Measurements from ENCODE around the gene CFAP119. TPM values are rescaled to one million over a fixed set of nuclear protein-coding genes. Genes with fewer than 3 reads are reported as not detected.

The CFAP119 gene
- total and polyA plus RNA-seq, 9 of the 15 experiments (the other 6 are each of a cell fraction or from before 2014, with no cell fraction given): 5.5 to 33.7 (median 9.6) TPM

GRCh38 chr16:30775392-30776188 is 13.7 kb upstream of the CFAP119 start (continued):
- TF ChIP-seq SRSF9 (IDR thresholded peaks at IDR 0.05; ENCODE audit: borderline replicate concordance, low read depth, low read length) (no peak), CHD7 (IDR thresholded peaks at IDR 0.05; ENCODE audit: low read depth, low read length) (no peak), ZBTB5 (IDR thresholded peaks at IDR 0.05) (peak; percentile 10; the same call in 1 of the 2 replicates), MITF (IDR thresholded peaks at IDR 0.05) (peak; percentile 32; the same call in 1 of the 2 replicates), KAT2B (IDR thresholded peaks at IDR 0.05; ENCODE audit: low read depth, low read length) (peak; percentile 59), SIX5 (IDR thresholded peaks at IDR 0.05; ENCODE audit: borderline replicate concordance in 1 of 2, insufficient read depth in 1 of 2, low read depth in 1 of 2, low read length in 2 of 2) (peak; percentile 86 to 91), ETV6 (IDR thresholded peaks at IDR 0.05; ENCODE audit: borderline replicate concordance in 1 of 2, low read depth in 2 of 2, low read length in 1 of 2) (no peak), ETV6 (CRISPR knock-in tag; IDR thresholded peaks at IDR 0.05; ENCODE audit: borderline replicate concordance) (no peak), CSDE1 (IDR thresholded peaks at IDR 0.05) (no peak)

Data from K562 (cell line).